Stimulated activated memory B cell treated with anti-CD40 and anti-IgM and Interleukin-4, amounts not matched to agents 10 μg/mL and 1 μg/mL and 100 μg/mL, for 72 hours (primary cell): ENCODE measurements around the gene EXOC6.
A peak's percentile ranks its signal among the peaks of the same experiment; 100 is the strongest.

Experiments used
- ATAC-seq: fragments of 150-1000 bp; cut with Tn5 transposase; 2 replicates; pipeline ENCODE4 v1.10.0; 2021
- H3K27ac Mint-ChIP-seq: one replicate; pipeline ENCODE4 v1.8.0; 2022; ENCODE audit warnings: mild to moderate bottlenecking, mixed read lengths
- H3K27me3 Mint-ChIP-seq: one replicate; pipeline ENCODE4 v1.8.0; 2022; ENCODE audit warnings: mixed read lengths
- H3K36me3 Mint-ChIP-seq: one replicate; pipeline ENCODE4 v1.8.0; 2022; ENCODE audit warnings: mixed read lengths
- H3K4me1 Mint-ChIP-seq: one replicate; pipeline ENCODE4 v1.8.0; 2022; ENCODE audit warnings: mixed read lengths
- H3K4me3 Mint-ChIP-seq: one replicate; pipeline ENCODE4 v1.8.0; 2022; ENCODE audit warnings: mild to moderate bottlenecking, moderate library complexity, mixed read lengths
- H3K9me3 Mint-ChIP-seq: one replicate; pipeline ENCODE4 v1.8.0; 2022; ENCODE audit warnings: mixed read lengths

EXOC6 gene

GRCh38 chr10:92848037-92848440 lies 281 bp upstream of the EXOC6 start:
- H3K36me3 Mint-ChIP-seq, result no peaks in the 10 kb centered on the region
- ATAC-seq, result no peak
- peaks cover 42% of the 10 kb centered on the region for H3K4me1 Mint-ChIP-seq

GRCh38 chr10:92849234-92849525 lies 860 bp downstream of the EXOC6 start:
- Mint-ChIP-seq H3K27ac (peak overlapping the region; percentile 89), H3K4me1 (peaks cover 47% of the 10 kb centered on the region), H3K9me3 (no peaks in the 10 kb centered on the region), H3K27me3 (no peaks in the 10 kb centered on the region), H3K4me3 (peak overlapping the region; percentile 82), H3K36me3 (no peaks in the 10 kb centered on the region)
- no peak for ATAC-seq

More at GRCh38 chr10:92848037-92848440, 281 bp upstream of the EXOC6 start:
- no peaks in the 10 kb centered on the region for H3K9me3 Mint-ChIP-seq
- peak overlapping the region; percentile 89 for H3K27ac Mint-ChIP-seq
- no peaks in the 10 kb centered on the region for H3K27me3 Mint-ChIP-seq
- peak overlapping the region; percentile 82 for H3K4me3 Mint-ChIP-seq

GRCh38 chr10:92849576-92850090 lies 1.3 kb downstream of the EXOC6 start:
- Mint-ChIP-seq H3K27ac (peak overlapping the region; percentile 89), H3K36me3 (no peaks in the 10 kb centered on the region), H3K4me3 (peak overlapping the region; percentile 82), H3K4me1 (peaks cover 47% of the 10 kb centered on the region), H3K27me3 (no peaks in the 10 kb centered on the region), H3K9me3 (no peaks in the 10 kb centered on the region)
- ATAC-seq, result no peak

DNA sequence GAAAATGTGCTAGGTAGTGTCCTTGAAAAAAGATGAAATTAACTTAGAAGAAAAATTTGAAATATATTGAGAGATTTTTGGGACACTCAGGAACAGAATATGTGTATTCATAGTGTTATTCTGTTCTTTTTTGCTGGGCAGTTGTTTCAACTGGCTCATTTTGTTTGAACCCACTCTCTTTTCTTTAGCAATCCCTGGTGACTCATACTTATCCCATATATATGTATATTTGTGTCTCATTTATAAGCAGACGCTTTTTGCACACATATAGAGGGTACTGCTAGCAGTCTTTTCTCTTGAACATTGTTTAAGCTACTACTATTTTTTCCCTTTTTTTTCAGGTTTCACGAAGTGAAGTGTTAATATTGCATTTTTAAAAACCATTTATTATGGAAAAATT lies 1.9 kb downstream of the EXOC6 start:
- no peak for ATAC-seq
- Mint-ChIP-seq H3K27ac (no peak overlapping the region), H3K27me3 (no peaks in the 10 kb centered on the region), H3K9me3 (no peaks in the 10 kb centered on the region), H3K4me3 (no peak overlapping the region), H3K4me1 (peaks cover 47% of the 10 kb centered on the region), H3K36me3 (no peaks in the 10 kb centered on the region)

DNA sequence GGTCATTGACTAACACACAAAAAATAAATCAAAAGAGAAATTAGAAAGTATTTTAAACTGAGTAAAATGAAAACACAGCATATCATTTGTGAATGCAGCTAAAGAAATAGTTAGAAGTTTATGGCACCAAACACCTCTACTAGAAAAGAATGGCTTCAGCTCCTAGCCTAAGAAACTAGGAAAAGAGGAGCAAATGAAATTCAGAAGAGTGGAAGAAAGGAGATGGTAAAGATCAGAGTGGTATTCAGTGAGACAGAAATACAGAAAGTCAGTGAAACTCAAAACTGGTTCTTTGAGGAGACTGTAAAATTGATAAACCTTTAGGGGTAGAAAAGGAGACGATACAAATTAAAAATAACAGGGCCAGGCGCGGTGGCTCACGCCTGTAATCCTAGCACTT lies 2.7 kb downstream of the EXOC6 start:
- H3K27me3 Mint-ChIP-seq, result no peaks in the 10 kb centered on the region
- H3K27ac Mint-ChIP-seq, result no peak overlapping the region
- H3K4me3 Mint-ChIP-seq, result no peak overlapping the region
- H3K9me3 Mint-ChIP-seq, result peaks cover under 1% of the 10 kb centered on the region
- no peak for ATAC-seq
- H3K4me1 Mint-ChIP-seq, result peaks cover 43% of the 10 kb centered on the region
- H3K36me3 Mint-ChIP-seq, result peaks cover under 1% of the 10 kb centered on the region

DNA sequence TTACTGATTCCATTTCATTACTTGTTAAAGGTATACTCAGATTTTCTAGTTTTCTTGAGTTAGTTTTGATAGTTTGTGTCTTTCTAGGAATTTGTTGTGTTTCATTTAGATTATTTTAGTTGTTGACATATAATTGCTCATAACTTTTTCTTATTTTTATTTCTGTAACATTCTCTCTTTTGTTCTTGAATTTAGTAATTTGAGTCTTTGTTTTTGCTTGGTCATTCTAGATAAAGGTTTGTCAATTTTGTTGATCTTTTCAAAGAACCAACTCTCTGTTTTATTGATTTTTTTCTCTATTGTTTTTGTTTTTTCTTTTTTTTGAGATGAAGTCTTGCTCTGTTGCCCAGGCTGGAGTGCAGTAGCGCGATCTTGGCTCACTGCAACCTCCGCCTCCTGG lies 7.2 kb downstream of the EXOC6 start:
- no peaks in the 10 kb centered on the region for H3K27me3 Mint-ChIP-seq
- no peak overlapping the region for H3K4me3 Mint-ChIP-seq
- no peak for ATAC-seq
- peaks cover 40% of the 10 kb centered on the region for H3K36me3 Mint-ChIP-seq
- no peak overlapping the region for H3K27ac Mint-ChIP-seq
- H3K9me3 Mint-ChIP-seq, result peaks cover 22% of the 10 kb centered on the region
- H3K4me1 Mint-ChIP-seq, result peaks cover 20% of the 10 kb centered on the region

DNA sequence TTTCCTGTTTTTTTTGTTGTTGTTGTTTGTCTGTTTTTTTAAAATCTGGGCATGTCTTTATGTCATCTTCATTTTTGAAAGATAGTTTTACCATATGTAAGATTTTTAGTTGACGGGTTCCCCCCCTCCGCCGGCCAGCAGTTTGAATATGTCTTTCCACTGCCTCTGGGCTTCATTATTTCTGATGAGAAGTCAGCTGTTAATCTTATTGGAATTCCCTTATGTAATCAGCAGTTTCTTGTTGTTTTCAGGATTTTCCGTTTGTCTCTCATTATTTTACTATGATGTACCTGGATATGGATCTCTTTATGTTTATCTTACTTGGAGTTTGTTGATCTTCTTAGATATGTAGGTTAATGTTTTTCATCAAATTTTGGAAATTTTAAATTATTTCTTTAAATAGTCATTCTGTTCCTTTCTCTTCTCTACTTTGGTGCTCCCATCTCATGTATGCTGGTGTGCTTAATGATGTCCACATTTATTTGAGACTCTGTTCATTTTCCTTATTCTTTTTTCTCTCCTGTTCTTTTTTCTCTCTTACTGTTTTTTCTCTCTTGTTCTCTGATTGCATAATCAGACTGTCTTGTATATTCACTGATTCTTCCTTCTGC lies 9.7 kb downstream of the EXOC6 start:
- H3K27me3 Mint-ChIP-seq, result no peaks in the 10 kb centered on the region
- H3K4me3 Mint-ChIP-seq, result no peak overlapping the region
- no peak overlapping the region for H3K27ac Mint-ChIP-seq
- ATAC-seq, result no peak
- peaks cover 51% of the 10 kb centered on the region for H3K36me3 Mint-ChIP-seq
- H3K4me1 Mint-ChIP-seq, result peaks cover 21% of the 10 kb centered on the region
- H3K9me3 Mint-ChIP-seq, result peaks cover 22% of the 10 kb centered on the region

- Mint-ChIP-seq H3K4me1 (peaks cover 18% of the 10 kb centered on the region), H3K27me3 (no peaks in the 10 kb centered on the region), H3K9me3 (no peaks in the 10 kb centered on the region), H3K4me3 (no peak overlapping the region), H3K27ac (no peak overlapping the region), H3K36me3 (peaks cover under 1% of the 10 kb centered on the region)
- ATAC-seq, result no peak
Observed at GRCh38 chr10:92867235-92867634, 18.9 kb downstream of the EXOC6 start.

DNA sequence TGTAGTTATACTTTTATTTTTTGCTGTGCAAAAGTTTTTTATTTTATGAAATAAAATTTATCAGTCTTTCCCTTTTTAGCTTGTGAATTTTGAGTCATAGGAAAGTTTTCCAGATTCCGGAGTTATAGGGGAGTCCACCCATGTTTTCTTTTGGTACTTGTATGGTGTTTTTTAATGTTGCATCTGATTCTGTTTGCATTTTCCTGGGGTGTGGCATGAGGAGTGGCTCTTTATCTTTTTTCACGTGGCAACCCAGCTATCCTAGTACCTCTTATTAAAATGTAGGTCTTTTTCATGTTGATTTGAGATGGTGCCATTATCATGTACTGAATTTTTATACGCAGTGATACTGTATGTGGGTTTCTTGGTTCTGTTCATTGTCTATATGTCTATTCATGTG lies 19.7 kb downstream of the EXOC6 start:
- H3K36me3 Mint-ChIP-seq, result no peaks in the 10 kb centered on the region
- no peaks in the 10 kb centered on the region for H3K27me3 Mint-ChIP-seq
- H3K27ac Mint-ChIP-seq, result peak overlapping the region; percentile 5
- ATAC-seq, result no peak
- no peaks in the 10 kb centered on the region for H3K9me3 Mint-ChIP-seq
- peaks cover 26% of the 10 kb centered on the region for H3K4me1 Mint-ChIP-seq
- H3K4me3 Mint-ChIP-seq, result no peak overlapping the region

- H3K4me3 Mint-ChIP-seq, result no peak overlapping the region
- H3K4me1 Mint-ChIP-seq, result peaks cover 30% of the 10 kb centered on the region
- peak overlapping the region; percentile 5 for H3K27ac Mint-ChIP-seq
- H3K27me3 Mint-ChIP-seq, result no peaks in the 10 kb centered on the region
- ATAC-seq, result no peak
- no peaks in the 10 kb centered on the region for H3K9me3 Mint-ChIP-seq
- no peaks in the 10 kb centered on the region for H3K36me3 Mint-ChIP-seq
Observed at GRCh38 chr10:92868557-92868956, 20.2 kb downstream of the EXOC6 start.

DNA sequence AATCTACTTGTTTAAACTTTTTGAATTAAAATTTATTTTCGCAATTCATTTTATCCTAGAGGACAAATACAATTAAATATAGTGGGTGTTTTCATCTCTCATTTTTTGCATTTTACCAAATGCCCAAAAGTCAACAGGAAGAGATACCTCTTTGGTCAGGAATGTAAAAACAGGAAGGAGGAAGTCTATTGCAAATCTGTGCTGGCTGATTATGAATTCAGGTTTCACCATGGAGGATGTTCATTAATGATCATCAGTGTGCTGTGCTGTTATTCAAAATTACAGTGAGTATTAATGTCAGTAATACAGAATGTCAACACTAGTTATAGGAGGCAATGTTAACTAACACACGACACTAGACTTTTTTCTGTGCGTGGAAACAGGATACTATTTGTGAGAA lies 24.7 kb downstream of the EXOC6 start:
- no peak for ATAC-seq
- no peak overlapping the region for H3K27ac Mint-ChIP-seq
- H3K27me3 Mint-ChIP-seq, result no peaks in the 10 kb centered on the region
- no peaks in the 10 kb centered on the region for H3K36me3 Mint-ChIP-seq
- H3K9me3 Mint-ChIP-seq, result no peaks in the 10 kb centered on the region
- no peak overlapping the region for H3K4me3 Mint-ChIP-seq
- H3K4me1 Mint-ChIP-seq, result peaks cover 45% of the 10 kb centered on the region

- H3K27me3 Mint-ChIP-seq, result no peaks in the 10 kb centered on the region
- ATAC-seq, result no peak
- H3K4me1 Mint-ChIP-seq, result peaks cover 54% of the 10 kb centered on the region
- no peaks in the 10 kb centered on the region for H3K36me3 Mint-ChIP-seq
- no peak overlapping the region for H3K4me3 Mint-ChIP-seq
- no peaks in the 10 kb centered on the region for H3K9me3 Mint-ChIP-seq
- H3K27ac Mint-ChIP-seq, result peak overlapping the region; percentile 32
Observed at GRCh38 chr10:92876509-92877036, 28.3 kb downstream of the EXOC6 start.

GRCh38 chr10:92880233-92880861 lies 32.0 kb downstream of the EXOC6 start:
- no peak for ATAC-seq
- Mint-ChIP-seq H3K36me3 (no peaks in the 10 kb centered on the region), H3K4me3 (no peak overlapping the region), H3K27me3 (no peaks in the 10 kb centered on the region), H3K9me3 (no peaks in the 10 kb centered on the region), H3K27ac (no peak overlapping the region), H3K4me1 (peaks cover 29% of the 10 kb centered on the region)

DNA sequence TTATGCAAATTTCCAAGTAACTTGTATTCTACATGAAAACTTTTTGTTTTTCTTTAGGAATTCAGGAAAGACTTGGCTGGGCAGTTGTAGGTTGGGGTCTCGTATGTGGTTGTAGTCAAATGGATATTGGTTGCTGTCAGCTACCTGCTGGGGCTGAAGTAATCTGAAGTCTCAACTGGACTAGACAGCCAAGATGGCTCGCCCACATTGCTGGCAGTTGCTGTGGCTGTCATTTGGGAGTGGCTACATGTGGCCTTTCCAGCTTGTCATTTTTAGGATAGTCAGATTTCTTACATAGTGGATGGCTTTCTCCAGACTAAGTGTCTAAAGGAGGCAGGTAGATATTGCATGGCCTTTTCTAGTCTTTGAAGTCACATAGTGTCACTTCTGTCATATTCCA lies 32.6 kb downstream of the EXOC6 start:
- no peaks in the 10 kb centered on the region for H3K27me3 Mint-ChIP-seq
- H3K36me3 Mint-ChIP-seq, result no peaks in the 10 kb centered on the region
- no peak overlapping the region for H3K4me3 Mint-ChIP-seq
- peaks cover 29% of the 10 kb centered on the region for H3K4me1 Mint-ChIP-seq
- ATAC-seq, result no peak
- no peaks in the 10 kb centered on the region for H3K9me3 Mint-ChIP-seq
- no peak overlapping the region for H3K27ac Mint-ChIP-seq

DNA sequence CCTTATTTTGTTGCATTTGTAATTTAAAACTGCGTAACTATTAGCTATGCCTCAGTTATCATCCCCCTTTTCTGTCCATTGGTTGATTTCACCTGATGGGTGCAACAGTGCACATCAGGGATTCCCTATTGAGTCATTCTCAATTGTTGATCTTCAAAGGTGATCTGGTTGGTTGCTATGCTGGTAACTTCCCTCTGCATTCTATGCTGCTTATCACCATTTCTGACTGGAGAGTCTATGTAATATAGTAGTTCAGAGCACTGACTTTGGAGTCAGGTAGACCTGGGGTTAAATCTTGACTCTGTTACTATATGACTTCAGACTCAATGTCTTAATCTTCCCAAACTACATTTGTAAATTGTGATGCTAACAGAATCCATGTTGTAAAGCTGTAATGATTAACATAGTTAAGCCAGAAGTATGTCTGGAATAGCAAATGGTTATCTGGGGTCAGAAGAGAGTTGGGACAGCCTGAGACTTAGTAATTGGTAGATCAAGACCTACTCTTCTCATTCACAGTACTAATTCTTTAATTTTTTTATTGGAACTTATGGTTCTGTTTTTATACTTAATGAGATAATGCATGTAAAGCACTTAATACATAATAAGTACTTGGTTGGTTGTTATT lies 38.1 kb downstream of the EXOC6 start:
- no peaks in the 10 kb centered on the region for H3K27me3 Mint-ChIP-seq
- H3K9me3 Mint-ChIP-seq, result no peaks in the 10 kb centered on the region
- H3K36me3 Mint-ChIP-seq, result no peaks in the 10 kb centered on the region
- peaks cover 7% of the 10 kb centered on the region for H3K4me1 Mint-ChIP-seq
- no peak for ATAC-seq
- H3K4me3 Mint-ChIP-seq, result no peak overlapping the region
- H3K27ac Mint-ChIP-seq, result no peak overlapping the region

DNA sequence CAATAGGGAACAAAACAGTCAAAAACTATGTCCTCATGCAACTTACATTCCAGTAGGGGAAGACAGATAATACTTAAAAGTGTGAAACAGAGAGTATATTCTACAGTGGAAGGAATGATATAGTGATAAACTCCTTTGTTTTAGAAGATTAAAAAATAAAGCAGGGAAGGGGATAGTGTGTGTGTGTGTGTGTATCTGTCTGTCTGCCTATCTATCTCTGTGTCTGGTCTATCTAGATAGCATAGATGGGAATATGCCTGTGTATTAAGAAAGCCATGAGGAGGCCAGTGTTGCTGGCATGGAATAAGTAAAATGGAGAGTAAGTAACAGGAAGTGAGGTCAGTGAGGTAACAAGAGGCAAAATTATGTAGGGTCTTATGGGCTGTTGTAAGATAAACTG lies 42.2 kb downstream of the EXOC6 start:
- Mint-ChIP-seq H3K36me3 (peaks cover 10% of the 10 kb centered on the region), H3K27ac (no peak overlapping the region), H3K4me1 (peaks cover 16% of the 10 kb centered on the region), H3K4me3 (no peak overlapping the region), H3K27me3 (no peaks in the 10 kb centered on the region), H3K9me3 (no peaks in the 10 kb centered on the region)
- ATAC-seq, result no peak
